Heart left ventricle (tissue), 16 donors: ENCODE data around the gene FLT3LG. TPM values are rescaled to one million over a fixed set of nuclear protein-coding genes. Genes with fewer than 3 reads are reported as not detected.

ENCODE experiments used
- ATAC-seq, 4 donors: fragments of 200-7000 bp; cut with Tn5 transposase; one replicate each; pipeline ENCODE4 v1.9.1; 2020 to 2022; ENCODE audit warnings: moderate library complexity in 4 of 4, mild to moderate bottlenecking in 3 of 4, moderate number of reproducible peaks in 1 of 4
- DNase-seq, 5 donors: peaks; one replicate each; pipeline ENCODE4 v3.0.0-alpha.2; 2020
- H3K27ac ChIP-seq, 12 donors: fragments of 200-600 bp; sonication (generic) in 4 of 12; one replicate each; pipeline versions ENCODE4 v1.5.0 to v1.8.0; 2016 to 2022; ENCODE audit warnings: mild to moderate bottlenecking in 2 of 12
- H3K27me3 ChIP-seq, 9 donors: fragments of 200-600 bp; sonication (generic) in 2 of 9; one replicate each; pipeline versions ENCODE4 v1.5.1 to v1.8.0; 2016 to 2022; ENCODE audit warnings: mild to moderate bottlenecking in 3 of 9
- H3K36me3 ChIP-seq, 9 donors: fragments of 200-600 bp; sonication (generic) in 2 of 9; one replicate each; pipeline versions ENCODE4 v1.5.0 to v1.8.0; 2018 to 2022; ENCODE audit warnings: mild to moderate bottlenecking in 2 of 9
- H3K4me1 ChIP-seq, 12 donors: fragments of 200-600 bp; sonication (generic) in 4 of 12; one replicate each; pipeline versions ENCODE4 v1.5.0 to v1.8.0; 2016 to 2022; ENCODE audit warnings: mild to moderate bottlenecking in 3 of 12
- H3K4me3 ChIP-seq, 12 donors: fragments of 200-600 bp; sonication (generic) in 4 of 12; one replicate each; pipeline versions ENCODE4 v1.5.0 to v1.8.0; 2017 to 2022; ENCODE audit warnings: mild to moderate bottlenecking in 9 of 12, moderate library complexity in 4 of 12
- H3K9me3 ChIP-seq, 12 donors: fragments of 200-600 bp; sonication (generic) in 4 of 12; one replicate each; pipeline versions ENCODE4 v1.5.0 to v1.8.0; 2016 to 2022; ENCODE audit warnings: mild to moderate bottlenecking in 1 of 12
- CTCF ChIP-seq, 12 donors: fragments of 200-600 bp; sonication (generic) in 4 of 12; IDR thresholded peaks; one replicate each; pipeline versions ENCODE4 v1.5.0 to v1.8.0; 2018 to 2022; ENCODE audit warnings: antibody characterized with exemption in 12 of 12, mild to moderate bottlenecking in 5 of 12
- POLR2A ChIP-seq, 2 donors: fragments of 450-650 bp; IDR thresholded peaks; one replicate each; pipeline ENCODE4 v1.6.1; 2017; ENCODE audit warnings: antibody characterized with exemption in 2 of 2, mild to moderate bottlenecking in 2 of 2, moderate library complexity in 2 of 2
- WGBS, 4 donors: extraction: QIAGEN DNeasy Blood & Tissue Kit in 2 of 4; methylation state at CpG; one replicate each; pipeline versions ENCODE4 v1.1.5 to v1.1.7; 2013 to 2018; 5-methylcytosine and 5-hydroxymethylcytosine counted together
- intact Hi-C, 10 donors: fragments of 100-400 bp; cut with DNase I; formaldehyde crosslinking; loops; one replicate each; pipeline versions ENCODE4 v1.11.1 to v1.14.2; 2022
- polyA plus RNA-seq, 2 donors: library from polyadenylated mRNA; stranded (reverse); fragments of 200-250 nt; gene quantifications; one replicate each; pipeline ENCODE4 v1.2.3, GENCODE V29; 2013
- total RNA-seq, 9 donors: library from RNA; depleted of rRNA in 2 of 9; stranded (reverse); fragments of >200 nt in 2 of 9; fragmentation: NEBNext Ultra II Directional in 3 of 9; extraction: Animal tissue kit (Norgen Biotek cat#: 25700) in 3 of 9; gene quantifications; one replicate each; pipeline versions ENCODE4 v1.1.0 to v1.2.4, GENCODE V29; 2016 to 2023
- donor health status: ischemic (EF 13 %, LVEDD 7.1; RV severe dilation, severe dysfunction).
- donor health status: healthy with polysubstance abuse.
- donor health status: DM: no; HTN: yes; CAD: no.
- donor health status: DM: no; HTN: no; CAD: no.
- donor health status: ischemic (EF 25% LVEDD 6.9; RV normal size, moderate dysfunction).
- donor health status: ischemic (EF 25% LVEDD 5.7; RV mildly dilated, moderate dysfunction).
- donor health status: healthy.
- donor health status: DM: yes; HTN: yes; CAD: no.
- donor health status: ischemic (EF 35%, LVEDD 5.7; RV mildly dilated, moderate dysfunction).
- donor health status: nonischemic (EF 11% LVEDD 7.7; RV severe dilation, severe dysfunction).
- donor health status: DM: yes; HTN: yes; CAD: no.
- donor health status: PGD.
- donor health status: ischemic (EF 29% LVEDD 5.4; RV normal size, mild dysfunction).
- donor health status: nonischemic (EF 23%, LVEDD 6.1; RV moderate dilation, normal function).

The FLT3LG gene
- total and polyA plus RNA-seq, 11 donors: 1.7 to 13.4 (median 2.6) TPM

GRCh38 chr19:49433240-49433901, 40.6 kb upstream of the FLT3LG start:
- no peak for ATAC-seq
- Histone ChIP-seq H3K27me3 (peaks cover 40 to 95% (median 83%) of the 10 kb centered on the region in 9 donors), H3K4me3 (no peak overlapping the region), H3K27ac (no peak overlapping the region), H3K9me3 (no peaks in the 10 kb centered on the region), H3K4me1 (peaks cover 0 to 13% (median under 1%) of the 10 kb centered on the region in 12 donors), H3K36me3 (no peaks in the 10 kb centered on the region)
- TF ChIP-seq POLR2A (IDR thresholded peaks at IDR 0.05) (no peak), CTCF (IDR thresholded peaks at IDR 0.05) (no peak)
- WGBS, 4 donors: 21 to 46% (median 30%) methylated on average over 24 to 31 of the region's 31 CpGs
- intact Hi-C loops: loop anchor here in 1 of 10 donors (5.0 kb wide), 1 partner anchor 36 kb away; no protein-coding TSS in a partner anchor
- DNase-seq: no peak

GRCh38 chr19:49434907-49435583, 39.0 kb upstream of the FLT3LG start:
- no peak for DNase-seq
- Histone ChIP-seq H3K4me1 (peaks cover 0 to 11% (median 0%) of the 10 kb centered on the region in 12 donors), H3K4me3 (no peak overlapping the region), H3K27me3 (peaks cover 35 to 96% (median 84%) of the 10 kb centered on the region in 9 donors), H3K9me3 (no peaks in the 10 kb centered on the region), H3K36me3 (no peaks in the 10 kb centered on the region), H3K27ac (no peak overlapping the region)
- intact Hi-C loops: loop anchor here in 1 of 10 donors (5.0 kb wide), 1 partner anchor 38 kb away; no protein-coding TSS in a partner anchor
- no peak for ATAC-seq
- no peak for TF ChIP-seq POLR2A (IDR thresholded peaks at IDR 0.05)
- WGBS, 4 donors: 88 to 90% (median 89%) methylated on average over 17 to 18 of the region's 18 CpGs

GRCh38 chr19:49435670-49436069, 38.3 kb upstream of the FLT3LG start:
- Histone ChIP-seq H3K27me3 (peaks cover 34 to 96% (median 90%) of the 10 kb centered on the region in 9 donors), H3K4me1 (peaks cover 0 to 11% (median 0%) of the 10 kb centered on the region in 12 donors), H3K27ac (no peak overlapping the region), H3K9me3 (no peaks in the 10 kb centered on the region), H3K36me3 (no peaks in the 10 kb centered on the region), H3K4me3 (no peak overlapping the region)
- ATAC-seq: no peak
- WGBS, 4 donors: 84 to 88% (median 86%) methylated on average over 10 of the region's 10 CpGs
- DNase-seq: no peak
- intact Hi-C loops: no loop called here
- TF ChIP-seq CTCF (IDR thresholded peaks at IDR 0.05) (no peak), POLR2A (IDR thresholded peaks at IDR 0.05) (no peak)

GRCh38 chr19:49436381-49437017, 37.5 kb upstream of the FLT3LG start:
- DNase-seq (no peak), ATAC-seq (no peak)
- no peak overlapping the region for H3K27ac ChIP-seq
- H3K4me1 ChIP-seq: peaks cover 0 to 11% (median 0%) of the 10 kb centered on the region in 12 donors
- H3K9me3 ChIP-seq: no peaks in the 10 kb centered on the region
- H3K36me3 ChIP-seq: no peaks in the 10 kb centered on the region
- WGBS, 4 donors: 14 to 26% (median 20%) methylated on average over 15 to 42 of the region's 42 CpGs
- intact Hi-C loops: no loop called here
- H3K27me3 ChIP-seq: peaks cover 26 to 93% (median 87%) of the 10 kb centered on the region in 9 donors
- no peak overlapping the region for H3K4me3 ChIP-seq
- no peak for TF ChIP-seq CTCF (IDR thresholded peaks at IDR 0.05)
- TF ChIP-seq POLR2A (IDR thresholded peaks at IDR 0.05): no peak
